HT1080 (cell line): ENCODE data around the gene ZNF521. TPM values are rescaled to one million over a fixed set of nuclear protein-coding genes. Genes with fewer than 3 reads are reported as not detected.
A peak's percentile ranks its signal among the peaks of the same experiment; 100 is the strongest.

Experiments
- DNase-seq: peaks from one replicate; pipeline ENCODE4 v3.0.0-alpha.2; 2015; ENCODE audit warnings: low read depth
- total RNA-seq: library from RNA; depleted of rRNA; stranded (reverse); fragments of >200 nt; shearing (Covaris generic); gene quantifications from 2 replicates; pipeline ENCODE4 v1.2.3, GENCODE V29; 2014

The ZNF521 gene
- total RNA-seq, 1 experiment from 2014 or later, result 17.5 TPM

DNA sequence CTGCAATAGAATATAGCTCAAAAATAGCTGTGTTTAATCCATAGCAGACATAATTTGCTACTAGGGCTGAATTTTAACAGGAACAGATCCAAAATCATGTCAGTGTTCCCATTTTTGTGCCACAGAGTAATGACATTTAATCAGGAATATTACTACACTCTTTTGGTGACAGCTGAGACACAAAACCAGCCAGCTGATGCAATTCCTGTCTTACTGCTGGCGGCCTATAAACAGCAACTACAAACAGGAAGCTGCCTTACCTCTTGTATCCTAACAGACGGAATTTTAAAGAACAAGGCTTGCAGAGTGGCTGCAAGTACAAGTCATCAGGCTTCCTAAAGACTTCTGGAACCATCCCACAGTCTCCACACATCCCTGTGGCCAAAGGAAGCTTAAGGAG, 218.1 kb downstream of the ZNF521 start:
- DNase-seq, result no peak

DNA sequence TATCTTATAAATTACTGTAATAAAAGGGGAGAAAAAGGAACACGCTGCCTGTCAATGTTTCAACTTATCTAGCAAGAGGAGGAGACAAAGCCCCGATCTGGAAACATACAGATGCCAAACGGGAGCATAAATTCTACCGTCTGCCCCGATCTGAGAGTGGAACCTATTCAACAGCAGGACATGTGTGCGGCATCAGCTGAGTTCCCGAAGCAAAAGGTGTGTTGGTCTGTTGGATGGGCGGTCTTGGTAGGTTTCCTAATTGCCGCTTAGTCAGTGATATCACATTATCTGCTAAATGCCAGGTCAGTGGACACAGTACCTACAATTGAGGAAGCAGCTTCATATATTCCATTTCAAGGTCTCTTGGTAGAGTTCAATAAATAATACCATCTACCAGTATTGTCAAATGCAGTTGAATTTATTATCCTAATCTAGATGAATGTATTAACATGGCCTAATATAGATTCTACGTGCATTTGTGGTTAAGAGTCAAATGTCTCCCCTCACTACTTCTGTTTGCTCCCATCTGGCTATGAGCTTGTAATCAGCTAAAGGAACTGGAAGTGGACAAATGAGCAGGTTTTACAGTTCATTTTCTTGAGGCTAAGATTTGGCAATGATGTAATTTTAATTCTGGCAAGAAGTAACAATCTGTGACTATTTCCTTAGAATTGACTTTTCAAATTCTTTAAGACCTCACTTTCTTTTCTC, 219.0 kb downstream of the ZNF521 start:
- no peak for DNase-seq

DNA sequence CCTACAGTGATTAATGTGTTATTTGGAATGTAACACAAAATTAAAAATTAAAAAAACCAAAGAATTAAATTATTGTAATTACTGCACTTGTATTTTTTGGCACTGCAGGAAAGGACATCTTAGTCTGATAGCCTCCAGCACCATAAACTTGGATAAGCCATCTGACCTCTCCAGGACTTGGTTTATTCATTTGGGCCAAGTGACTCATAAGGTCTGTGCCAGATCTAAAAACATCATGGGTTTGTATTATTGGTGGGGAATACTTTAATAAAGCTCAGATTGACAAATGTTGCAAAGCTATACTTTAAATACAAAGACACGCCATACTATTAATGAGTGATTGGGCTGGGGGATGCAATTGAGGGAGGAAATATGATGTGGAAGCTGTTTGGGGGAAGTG, 225.2 kb downstream of the ZNF521 start:
- DNase-seq, result no peak

DNA sequence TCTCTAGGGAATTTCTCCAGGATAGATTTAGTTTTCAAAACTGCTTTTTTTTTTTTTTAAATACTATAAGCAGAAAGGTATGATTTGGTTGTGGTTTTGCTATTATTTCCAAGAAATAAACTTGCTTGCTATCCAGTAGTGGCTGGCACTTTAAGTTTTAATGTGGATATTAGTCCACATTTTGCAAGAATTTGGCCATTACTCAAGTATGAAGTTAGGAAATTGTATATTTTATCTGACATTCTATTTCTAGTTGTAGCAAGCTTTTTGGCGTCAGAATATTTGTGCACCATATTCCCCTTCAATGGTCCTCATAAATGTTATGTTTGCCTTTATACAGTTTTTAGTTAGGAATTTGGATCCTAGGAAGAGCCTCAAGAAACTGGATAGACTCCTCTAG, 226.3 kb downstream of the ZNF521 start:
- DNase-seq, result no peak

DNA sequence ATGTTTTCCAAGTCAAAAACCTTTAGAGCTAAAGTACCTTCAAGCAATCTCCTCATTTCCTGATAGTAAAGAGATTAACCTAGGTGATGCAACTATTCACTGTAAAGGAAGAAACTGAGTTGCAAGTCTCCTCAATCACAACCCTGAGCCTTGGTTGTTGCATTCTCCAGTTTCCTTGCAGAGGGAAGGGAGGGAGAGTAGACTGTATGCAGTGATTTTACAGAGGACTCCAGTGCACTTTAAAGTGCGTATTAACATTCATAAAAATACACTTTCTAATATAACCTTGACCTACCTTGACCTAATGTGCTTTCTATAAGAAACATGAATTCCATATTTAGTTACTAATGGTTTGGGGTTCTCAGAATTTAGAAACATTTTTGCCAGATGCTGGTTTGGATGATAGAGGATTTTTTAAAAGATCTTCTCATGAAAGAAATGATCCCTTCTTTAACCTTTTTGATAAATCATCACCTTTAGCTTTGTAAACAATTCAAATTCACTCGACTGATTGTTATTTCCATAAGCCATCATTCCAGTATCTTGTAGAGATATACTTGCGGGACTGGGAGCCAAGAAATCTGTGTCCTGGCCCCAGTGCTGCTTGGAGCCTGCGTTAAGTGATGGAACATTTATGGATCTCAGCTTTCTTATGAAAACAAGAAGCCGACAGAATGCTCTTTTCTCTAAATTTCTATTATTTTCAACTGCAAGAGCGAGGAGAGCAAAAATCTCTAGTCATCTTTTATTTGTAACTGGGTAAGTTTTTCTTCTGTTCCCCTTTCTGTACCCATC, 228.3 kb downstream of the ZNF521 start:
- DNase-seq, result no peak

DNA sequence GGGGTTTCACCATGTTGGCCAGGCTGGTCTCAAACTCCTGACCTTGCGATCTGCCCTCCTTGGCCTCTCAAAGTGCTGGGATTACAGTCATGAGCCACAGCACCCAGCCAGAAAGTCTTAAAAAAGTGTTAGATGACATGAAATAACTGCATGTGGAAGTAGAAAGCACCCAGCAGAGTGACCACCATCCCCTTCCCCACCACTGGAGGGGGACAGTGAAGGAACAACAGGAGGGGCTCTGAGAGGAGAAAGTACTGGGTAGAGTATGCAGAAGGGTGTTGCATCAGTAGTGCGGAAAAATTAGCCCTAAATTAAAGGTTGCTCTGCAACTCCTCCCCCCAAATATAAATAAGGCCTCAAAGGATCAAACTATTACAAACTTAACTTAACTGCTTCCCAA, 230.5 kb downstream of the ZNF521 start:
- DNase-seq, result no peak

DNA sequence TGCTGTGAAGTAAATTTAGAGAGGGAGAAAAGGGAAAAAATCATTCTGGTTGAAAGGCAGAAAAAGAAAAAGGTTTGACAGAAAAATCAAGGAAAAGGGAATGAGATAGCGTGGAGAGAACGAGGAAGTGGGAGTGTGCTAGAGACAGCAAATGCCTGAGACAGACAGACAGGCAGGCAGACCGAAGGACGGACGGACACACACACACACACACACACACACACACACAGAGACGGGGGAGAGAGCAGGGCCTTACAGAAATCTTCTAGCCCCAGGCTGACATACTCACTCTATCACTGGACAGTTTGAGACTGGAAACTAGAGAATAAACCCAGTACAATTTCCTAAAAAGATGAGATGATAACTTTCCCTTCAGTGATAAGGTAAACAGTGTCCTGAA, 238.4 kb downstream of the ZNF521 start:
- DNase-seq, result no peak

DNA sequence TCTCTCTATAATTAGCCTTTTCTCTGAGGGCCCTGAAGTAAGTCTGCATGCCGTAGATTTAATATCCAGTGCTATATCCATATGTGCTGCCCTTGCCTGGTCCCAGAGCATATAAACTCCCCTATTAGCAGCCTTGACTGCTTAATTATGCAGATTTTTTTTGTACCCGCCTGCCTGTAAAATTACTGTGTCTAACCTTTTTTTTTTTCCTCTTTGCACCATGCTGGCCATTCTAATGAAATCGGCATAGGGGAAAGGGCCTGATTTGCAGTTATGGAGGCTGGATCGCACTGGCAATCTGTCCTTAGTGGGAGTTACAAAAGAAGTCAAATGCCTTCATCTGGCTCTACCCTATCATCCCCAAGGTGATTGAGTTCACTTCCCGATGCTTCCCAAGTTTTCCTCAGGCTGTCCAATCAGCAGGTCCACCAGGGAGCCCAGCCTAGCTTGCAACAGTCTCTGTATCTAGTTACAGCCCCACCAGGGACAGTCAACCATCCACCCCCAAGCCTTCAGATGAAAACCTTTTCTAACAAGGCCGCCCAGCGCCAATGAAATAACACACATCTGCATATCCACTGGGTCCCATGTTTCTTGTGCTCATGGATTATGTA, 239.0 kb downstream of the ZNF521 start:
- DNase-seq, result no peak

DNA sequence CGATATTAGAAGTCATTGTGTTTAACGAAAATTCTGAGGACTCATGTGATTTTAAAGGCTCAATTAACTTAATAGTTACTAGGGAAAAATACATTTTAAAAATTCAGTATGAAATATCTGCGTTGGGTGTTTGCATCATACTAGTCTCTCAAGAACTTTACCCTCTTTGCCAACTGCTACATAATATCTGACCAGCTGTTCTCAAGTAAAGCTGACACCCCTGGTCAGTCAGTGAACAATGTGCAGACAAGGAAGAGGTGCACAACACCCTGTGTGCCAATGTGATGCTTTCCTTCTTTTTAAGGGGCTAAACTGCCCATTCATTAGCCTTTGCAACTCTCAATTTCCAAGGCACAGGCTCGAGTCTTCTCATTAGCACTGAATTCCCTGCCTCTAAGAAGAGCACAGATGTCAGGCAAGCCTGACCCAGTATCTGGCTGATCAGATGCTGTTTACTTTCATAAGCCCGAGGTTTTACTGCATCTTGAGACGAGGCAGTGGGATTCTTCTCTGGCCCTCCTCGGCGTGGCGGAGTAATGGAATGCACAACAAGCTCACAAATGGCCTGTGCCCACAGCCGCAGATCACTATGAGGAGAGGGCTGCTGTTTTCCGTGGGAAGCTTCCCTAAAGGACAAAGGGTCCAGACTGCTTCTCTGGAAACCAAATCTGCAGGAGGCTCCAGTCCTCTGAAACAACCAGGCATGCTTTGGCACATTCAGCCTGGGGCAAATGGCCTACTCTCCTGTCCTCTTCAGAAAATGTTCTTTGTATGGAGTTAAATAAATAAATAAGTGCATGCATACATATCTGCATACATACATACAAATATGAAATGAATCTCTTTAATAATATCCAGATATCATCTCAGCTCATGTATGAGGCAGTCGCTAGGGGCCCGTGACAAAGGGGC, 240.3 kb downstream of the ZNF521 start:
- no peak for DNase-seq

DNA sequence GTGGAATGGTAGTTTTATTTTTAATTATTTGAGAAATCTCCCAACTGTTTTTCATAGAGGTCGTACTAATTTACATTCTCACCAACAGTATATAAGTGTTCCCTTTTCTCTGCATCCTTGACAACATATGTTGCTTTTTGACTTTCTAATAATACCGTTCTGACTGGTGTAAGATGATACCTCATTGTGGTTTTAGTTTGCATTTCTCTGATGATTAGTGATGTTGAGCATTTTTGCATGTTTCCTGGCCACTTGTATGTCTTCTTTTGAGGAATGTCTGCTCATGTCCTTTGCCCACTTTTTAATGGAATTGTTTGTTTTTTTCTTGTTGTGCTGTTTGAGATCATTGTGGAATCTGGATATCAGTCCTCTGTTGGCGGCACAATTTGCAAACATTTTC, 242.5 kb downstream of the ZNF521 start:
- DNase-seq, result peak; percentile 26

DNA sequence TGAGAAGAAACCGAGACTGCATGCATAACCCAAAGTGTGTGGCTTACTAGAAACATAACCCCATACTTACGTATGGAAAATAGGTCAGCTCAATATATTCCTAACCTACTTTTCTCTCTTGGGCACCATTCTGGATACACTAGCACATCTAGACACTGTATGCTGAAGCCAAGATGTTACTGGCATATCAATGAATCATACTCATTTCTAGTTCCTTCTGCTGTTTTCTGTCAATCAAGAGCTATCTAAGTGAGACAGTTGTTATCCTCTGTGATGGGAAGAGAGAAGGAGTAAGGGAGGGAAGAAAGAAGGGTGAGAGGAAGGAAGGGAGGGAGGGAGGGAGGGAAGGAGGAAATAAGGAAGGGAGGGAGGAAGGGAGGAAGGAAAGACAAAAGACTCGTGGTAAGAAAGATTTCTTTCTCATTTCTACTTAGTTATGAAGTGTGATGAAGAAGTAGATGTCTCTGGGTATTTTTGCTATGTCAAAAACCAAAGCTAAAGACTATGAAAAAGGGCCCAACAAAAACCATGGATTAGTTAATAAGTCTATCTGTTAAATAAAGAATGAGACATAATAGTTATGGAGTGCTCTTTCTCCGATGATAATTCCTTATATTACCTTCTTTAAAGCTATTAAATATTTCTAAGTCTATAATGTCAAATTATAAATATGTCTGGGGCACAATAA, 248.4 kb downstream of the ZNF521 start:
- no peak for DNase-seq

DNA sequence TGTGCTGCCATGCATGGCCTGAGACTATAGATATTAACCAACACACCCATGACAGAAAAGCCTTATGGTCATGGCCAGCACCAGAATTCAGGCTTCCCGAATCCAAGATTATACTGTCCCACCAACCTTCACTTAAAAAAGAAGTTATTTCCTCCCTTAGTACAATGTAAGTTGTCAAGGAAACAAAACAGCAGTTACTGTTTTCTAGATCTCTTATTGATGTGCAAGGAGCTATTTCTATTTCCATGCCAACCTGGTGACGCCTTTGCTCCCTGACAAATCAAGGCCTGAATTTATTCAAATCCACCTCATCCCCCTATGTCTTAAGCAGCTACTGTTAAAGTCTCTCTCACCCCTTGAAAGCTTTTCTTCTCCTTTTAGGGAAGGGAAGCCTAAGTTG, 249.3 kb downstream of the ZNF521 start:
- DNase-seq, result no peak

DNA sequence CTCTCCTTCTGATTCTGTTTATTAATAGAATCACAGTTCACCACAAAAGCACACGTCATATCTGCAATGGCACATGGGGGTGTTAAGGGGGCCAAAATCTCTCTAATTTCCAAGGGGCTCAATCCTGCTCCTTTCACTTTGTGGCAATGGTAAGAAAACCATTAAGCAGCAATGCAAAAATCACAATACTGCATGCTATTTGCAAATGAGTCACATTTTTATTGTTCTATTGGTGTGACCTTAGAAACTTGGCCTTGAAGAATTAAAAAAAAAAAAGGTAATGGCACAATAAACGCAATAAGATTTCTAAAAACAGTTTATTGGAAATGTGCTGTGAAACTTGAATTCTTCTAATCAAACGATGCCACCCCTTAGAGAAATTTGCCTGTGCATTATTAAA, 251.5 kb downstream of the ZNF521 start:
- DNase-seq, result no peak

DNA sequence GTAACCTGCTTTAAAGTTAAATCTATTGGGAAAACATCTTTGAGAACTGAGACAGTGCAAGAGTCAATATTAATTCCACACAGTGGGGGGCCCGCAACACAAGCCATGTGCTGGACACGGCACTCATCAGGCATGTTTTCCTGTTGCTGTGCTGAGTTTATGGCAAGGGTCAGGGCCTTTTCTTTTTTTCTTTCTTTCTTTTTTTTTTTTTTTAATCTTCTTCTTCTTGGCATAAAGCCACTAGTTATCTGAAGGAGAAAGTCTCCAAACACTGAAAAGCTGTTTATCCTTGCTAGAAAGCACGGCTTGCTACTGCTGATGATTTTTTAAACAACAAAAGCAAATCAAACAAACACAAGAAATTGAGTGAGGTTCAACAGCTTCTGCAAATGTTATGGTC, 252.1 kb downstream of the ZNF521 start:
- no peak for DNase-seq

DNA sequence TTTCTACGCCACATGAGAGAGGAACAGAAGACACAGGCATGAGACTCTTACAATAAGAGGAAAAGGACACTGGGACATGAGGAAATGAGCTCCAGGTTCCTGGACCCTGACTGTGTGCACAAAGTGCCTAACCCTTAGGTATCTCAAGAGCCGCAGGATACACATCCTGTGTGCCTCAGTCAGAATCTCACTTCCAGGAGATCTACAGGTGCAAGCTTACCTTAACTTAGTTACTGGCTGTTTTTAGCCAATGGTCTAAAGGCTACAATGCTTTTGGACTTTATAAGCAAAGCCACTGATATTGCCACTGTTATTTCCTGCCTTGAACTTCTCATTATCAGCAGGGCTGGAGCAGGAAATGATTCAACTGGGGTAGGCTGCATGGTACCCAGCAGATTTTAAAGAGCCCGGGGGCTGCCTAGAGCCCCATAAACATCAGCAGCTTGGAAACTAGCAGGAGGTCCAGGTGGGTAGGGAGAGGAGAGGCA, 254.4 kb downstream of the ZNF521 start:
- DNase-seq, result peak; percentile 74

DNA sequence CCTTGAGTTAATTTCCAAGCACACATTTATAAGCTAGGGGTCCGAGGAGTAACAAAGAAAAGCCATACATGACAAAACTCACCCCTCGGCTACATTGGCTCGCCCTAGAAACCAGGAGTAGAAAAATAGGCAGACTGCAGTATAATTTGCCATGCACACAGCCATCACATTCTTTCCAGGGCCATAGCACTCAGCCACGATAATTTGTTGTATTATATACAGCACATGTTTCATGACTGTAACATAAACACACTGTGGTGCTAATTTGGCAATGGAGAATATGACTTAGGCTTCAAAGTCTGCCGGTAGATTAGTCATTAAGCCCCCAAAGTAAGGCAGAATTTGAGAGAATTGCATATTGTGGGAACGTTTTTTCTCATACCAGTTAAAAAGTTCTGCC, 254.9 kb downstream of the ZNF521 start:
- DNase-seq, result no peak

DNA sequence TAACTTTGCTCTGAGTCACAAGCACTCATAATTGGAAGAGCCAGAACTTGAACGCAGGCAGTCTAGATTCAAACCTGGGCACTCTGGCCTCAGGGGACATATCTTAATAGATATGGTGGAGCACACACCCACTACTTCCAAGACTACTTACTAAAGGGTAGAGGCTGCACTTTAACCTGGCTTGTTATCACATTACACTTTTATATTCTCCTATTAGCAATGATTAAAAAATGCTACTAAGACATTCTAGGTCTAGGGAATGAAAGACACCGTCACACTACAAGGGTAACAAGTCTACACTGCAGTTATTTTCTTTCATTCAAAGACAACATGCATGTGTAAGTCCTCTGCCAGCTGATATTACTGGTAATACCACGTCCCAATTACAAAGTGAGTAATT, 258.8 kb downstream of the ZNF521 start:
- no peak for DNase-seq

DNA sequence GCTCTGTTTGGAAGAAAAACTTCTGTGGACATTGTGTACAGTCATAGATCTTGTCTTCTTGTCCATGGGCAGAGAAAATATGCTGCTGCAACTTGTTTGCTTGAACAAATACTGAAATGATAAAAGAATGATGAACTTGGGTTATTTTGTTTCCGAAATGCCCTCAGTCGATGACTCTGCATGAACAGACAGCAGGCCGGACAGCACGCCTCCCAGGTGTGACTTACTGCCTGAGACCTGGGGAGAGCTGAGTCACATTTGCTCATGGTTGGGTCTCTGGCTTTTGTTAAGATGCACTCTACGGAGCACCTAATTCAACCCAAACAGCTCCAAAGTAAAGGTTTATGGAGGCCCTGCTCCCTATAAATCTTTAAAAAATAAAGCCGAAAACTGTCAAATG, 262.5 kb downstream of the ZNF521 start:
- DNase-seq, result no peak

DNA sequence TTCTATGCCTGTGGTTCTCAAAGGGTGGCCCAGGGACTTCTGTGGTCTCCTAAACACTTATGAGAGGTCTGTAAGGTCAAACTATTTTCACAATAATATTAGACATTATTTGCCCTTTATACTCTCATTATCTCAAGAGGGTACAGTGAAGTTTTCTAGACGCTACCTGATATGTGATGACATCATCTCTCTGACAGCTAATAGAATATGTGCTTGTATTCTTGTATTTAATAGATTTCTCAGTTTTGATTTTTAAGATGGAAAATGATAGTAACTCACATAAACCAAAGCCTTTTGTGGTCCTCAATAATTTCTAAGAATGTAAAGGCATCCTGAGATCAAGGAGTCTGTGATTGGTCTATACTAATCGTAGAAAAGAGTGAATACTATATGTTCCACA, 265.1 kb downstream of the ZNF521 start:
- no peak for DNase-seq

DNA sequence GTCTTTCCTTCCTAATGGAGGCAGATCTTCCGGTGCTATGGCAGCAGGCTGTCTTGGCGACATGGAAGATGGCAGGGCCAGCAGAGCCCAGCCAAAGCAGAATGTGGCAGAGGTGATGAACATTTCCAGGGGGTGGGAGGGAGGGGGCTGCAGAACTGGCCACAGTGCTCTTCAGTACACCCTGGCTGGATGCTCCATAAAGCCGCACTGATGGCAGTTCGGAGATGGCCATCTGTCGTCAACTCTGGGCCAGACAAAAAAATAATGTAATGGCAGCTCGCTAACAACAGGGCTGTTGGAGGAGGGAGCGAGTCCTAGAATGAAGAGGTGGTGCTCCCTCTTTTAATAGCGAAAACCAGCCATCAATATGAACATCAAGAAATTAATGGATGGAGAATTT, 271.0 kb downstream of the ZNF521 start:
- no peak for DNase-seq

DNA sequence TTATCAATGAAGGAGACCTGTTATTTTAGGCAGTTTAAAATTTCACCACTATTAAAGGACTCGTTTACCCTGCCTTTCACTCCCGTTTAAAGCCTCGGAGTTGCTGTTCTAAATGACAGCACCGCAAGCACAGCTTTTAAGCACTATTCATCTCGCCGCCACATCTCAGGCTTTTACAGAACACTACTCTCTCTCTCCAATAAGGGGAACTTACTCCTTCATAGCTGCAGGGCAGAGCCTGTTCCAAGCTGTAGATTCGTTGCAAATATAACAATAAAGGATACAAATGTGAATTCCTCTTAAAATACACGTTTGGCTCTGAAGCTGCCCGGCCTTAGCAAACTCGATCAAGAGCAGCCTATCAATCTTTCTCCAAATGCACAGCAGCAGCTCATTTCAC, 271.8 kb downstream of the ZNF521 start:
- no peak for DNase-seq
